K562 (cell line): Measurements from ENCODE around the gene GPR108. TPM values are rescaled to one million over a fixed set of nuclear protein-coding genes. Genes with fewer than 3 reads are reported as not detected.

ENCODE experiments used
- ATAC-seq: fragments of 200-7000 bp; cut with Tn5 transposase; 3 replicates; pipeline ENCODE4 v1.9.1; 2020; ENCODE audit warnings: moderate library complexity
- BruUV-seq: library from RNA; stranded (reverse); fragments of 400-500 nt; replicated peaks from 2 replicates; lab custom pipeline; 2021; lab: Mats Ljungman, UMichigan
- CTCF ChIA-PET: fragments of 300-600 bp; formaldehyde crosslinking; extraction: SDS; loops from one replicate; lab custom pipeline; 2021; ENCODE audit warnings: low intra/inter-chr PET ratio; lab: Yijun Ruan, JAX
- POLR2A ChIA-PET: fragments of 300-600, 350-650 bp; sonication (Branson Sonifier 250); formaldehyde crosslinking; extraction: SDS; loops from one replicate; lab custom pipeline; 2021; ENCODE audit warnings: antibody characterized with exemption, inconsistent platforms; lab: Yijun Ruan, JAX
- DNase-seq, 4 experiments: peaks; one replicate each; pipeline versions ENCODE4 v3.0.0 to v3.0.0-alpha.2; 2011 to 2018; ENCODE audit warnings: low spot score in 3 of 4, mixed read lengths in 3 of 4; ENCODE audit errors: extremely low read depth in 1 of 4
- FAIRE-seq: peaks from 2 replicates; lab custom pipeline; 2011; peaks lifted over from hg19 to GRCh38; lab: Jason Lieb, UNC
- H2AFZ ChIP-seq: 2 replicates; pipeline ENCODE4 v1.6.0; 2011; ENCODE audit warnings: low read depth, low read length, control low read depth, inconsistent platforms
- H3K27ac ChIP-seq: fragments of 200-600 bp; 3 replicates; pipeline ENCODE4 v1.8.0; 2011; ENCODE audit warnings: low read depth, mild to moderate bottlenecking, control low read depth, inconsistent platforms, low read length, moderate library complexity, mixed read lengths; ENCODE audit errors: extremely low read depth
- H3K27me3 ChIP-seq, 2 experiments: fragments of 300-600 bp in 1 of 2; 2 replicates in 1 of 2; 3 replicates in 1 of 2; pipeline versions ENCODE4 v1.6.0 to v1.8.0; 2011; ENCODE audit warnings: inconsistent platforms in 2 of 2, low read length in 2 of 2, mild to moderate bottlenecking in 1 of 2, mixed read lengths in 1 of 2, moderate library complexity in 1 of 2; ENCODE audit not compliant: control insufficient read depth in 2 of 2, insufficient read depth in 2 of 2
- H3K36me3 ChIP-seq: fragments of 300-600 bp; 3 replicates; pipeline ENCODE4 v1.8.0; 2011; ENCODE audit warnings: mild to moderate bottlenecking, low read length, inconsistent platforms; ENCODE audit not compliant: control insufficient read depth, insufficient read depth
- H3K4me1 ChIP-seq, 2 experiments: fragments of 200-600 bp in 1 of 2; replicated peaks in 1 of 2; 2 replicates in 1 of 2; 3 replicates in 1 of 2; pipeline versions ENCODE4 v1.5.1 to v1.8.0; 2011; ENCODE audit warnings: inconsistent platforms in 2 of 2, low read length in 2 of 2, mild to moderate bottlenecking in 1 of 2, mixed read lengths in 1 of 2, moderate library complexity in 1 of 2; ENCODE audit not compliant: control insufficient read depth in 2 of 2, insufficient read depth in 2 of 2
- H3K4me2 ChIP-seq: 2 replicates; pipeline ENCODE4 v1.6.1; 2011; ENCODE audit warnings: low read length, control low read depth, inconsistent platforms, mixed read lengths; ENCODE audit not compliant: insufficient read depth
- H3K4me3 ChIP-seq: fragments of 200-600 bp; sonication (generic), shearing (Covaris generic); 2 replicates; pipeline ENCODE4 v1.5.1; 2016; ENCODE audit warnings: control low read depth, inconsistent platforms
- H3K79me2 ChIP-seq: fragments of 200-600 bp; 3 replicates; pipeline ENCODE4 v1.8.0; 2011; ENCODE audit warnings: low read length, inconsistent platforms; ENCODE audit not compliant: control insufficient read depth, insufficient read depth
- H3K9ac ChIP-seq, 2 experiments: 2 replicates each; pipeline versions ENCODE4 v1.6.0 to v1.6.1; 2011; ENCODE audit warnings: low read depth in 2 of 2, low read length in 2 of 2, control low read depth in 1 of 2, inconsistent platforms in 1 of 2, mild to moderate bottlenecking in 1 of 2, mixed read lengths in 1 of 2; ENCODE audit not compliant: insufficient read depth in 1 of 2
- H3K9me1 ChIP-seq: one replicate; pipeline ENCODE4 v1.6.0; 2011; ENCODE audit warnings: inconsistent platforms, mild to moderate bottlenecking, low read length, moderate library complexity; ENCODE audit not compliant: control insufficient read depth, insufficient read depth
- H3K9me3 ChIP-seq: replicated peaks from 2 replicates; pipeline ENCODE4 v1.5.1; 2011; ENCODE audit warnings: low read depth, low read length, inconsistent platforms; ENCODE audit not compliant: control insufficient read depth, insufficient read depth
- H4K20me1 ChIP-seq: replicated peaks from 2 replicates; pipeline ENCODE4 v1.6.1; 2011; ENCODE audit warnings: low read length, inconsistent platforms, mixed read lengths; ENCODE audit not compliant: control insufficient read depth, insufficient read depth
- KDM5B ChIP-seq: fragments of 200-600 bp; sonication (generic); IDR thresholded peaks from 2 replicates; pipeline ENCODE4 v1.6.1; 2012; ENCODE audit warnings: low read depth, mild to moderate bottlenecking, moderate library complexity, low read length, control low read depth, inconsistent platforms; ENCODE audit not compliant: insufficient replicate concordance
- KLF16 ChIP-seq: IDR thresholded peaks from 2 replicates; pipeline ENCODE4 v1.6.1; 2016; ENCODE audit warnings: antibody characterized with exemption
- NFYB ChIP-seq: IDR thresholded peaks from 2 replicates; pipeline ENCODE4 v1.6.1; 2011; ENCODE audit warnings: mild to moderate bottlenecking, moderate library complexity; ENCODE audit not compliant: insufficient read length; ENCODE audit errors: extremely low read depth
- PBX2 ChIP-seq, 2 experiments: IDR thresholded peaks in 1 of 2; conservative IDR thresholded peaks in 1 of 2; 2 replicates each; pipeline ENCODE4 v1.6.1; 2016; ENCODE audit warnings: low read depth in 2 of 2, mild to moderate bottlenecking in 1 of 2, missing compliant biosample characterization in 1 of 2, missing genetic modification characterization in 1 of 2, moderate library complexity in 1 of 2
- RB1 ChIP-seq: fragments of 450-650 bp; IDR thresholded peaks from 2 replicates; pipeline ENCODE4 v1.6.1; 2017; ENCODE audit warnings: low read depth, mild to moderate bottlenecking
- ZNF318 ChIP-seq, 2 experiments: fragments of 450-650 bp; IDR thresholded peaks; 2 replicates each; pipeline ENCODE4 v1.6.1; 2016; ENCODE audit warnings: mild to moderate bottlenecking in 2 of 2, borderline replicate concordance in 1 of 2, low read depth in 1 of 2, moderate library complexity in 1 of 2
- WGBS: fragments of 100-300 bp; shearing (Covaris generic); methylation state at CpG from one replicate; pipeline ENCODE4 v1.1.6; 2016; ENCODE audit warnings: low coverage, mixed read lengths; ENCODE audit not compliant: insufficient coverage; ENCODE audit errors: missing lambda C conversion rate; 5-methylcytosine and 5-hydroxymethylcytosine counted together
- in situ Hi-C: fragments of 300-500 bp; cut with MboI; formaldehyde crosslinking; loops from 4 replicates; pipeline ENCODE4 v1.15.0; 2018; ENCODE audit warnings: inconsistent platforms, mixed read lengths
- intact Hi-C: fragments of 100-400 bp; cut with micrococcal nuclease; formaldehyde crosslinking; loops from 2 replicates; pipeline ENCODE4 v1.14.2; 2022
- polyA plus RNA-seq, 8 experiments: library from polyadenylated mRNA; depleted of rRNA in 4 of 8; stranded (reverse) in 5 of 8; unstranded in 3 of 8; fragments of >200 nt; fragmentation: Nextera tagmentation in 2 of 8; fragmentation: Illumina TruSeq in 1 of 8; extraction: Ambion mirVana in 2 of 8; extraction: Trizol in 1 of 8; gene quantifications; 2 replicates each; pipeline versions ENCODE4 v1.2.1 to v1.2.3, GENCODE V29; 2011 to 2014; ENCODE audit warnings: inconsistent platforms in 1 of 8, missing spikeins in 1 of 8
- total RNA-seq, 7 experiments: library from RNA; depleted of rRNA in 6 of 7; stranded (reverse); fragments of >200 nt in 6 of 7; fragmentation: Illumina TruSeq in 2 of 7; extraction: Trizol in 2 of 7; gene quantifications; 2 replicates each; pipeline versions ENCODE4 v1.2.1 to v1.2.3, GENCODE V29; 2011 to 2021; ENCODE audit warnings: low replicate concordance in 1 of 7
- TF ChIP-seq, protein P1 (sequence below): sonication (generic); formaldehyde crosslinking; IDR thresholded peaks from 2 replicates; pipeline ENCODE4 v1.8.0; 2022; ENCODE audit warnings: missing genetic modification reagents, mild to moderate bottlenecking, moderate library complexity, borderline replicate concordance

Gene GPR108
- total and polyA plus RNA-seq, 9 of the 15 experiments (the other 6 are each of a cell fraction or from before 2014, with no cell fraction given): 2.4 to 33.2 (median 24.4) TPM

DNA sequence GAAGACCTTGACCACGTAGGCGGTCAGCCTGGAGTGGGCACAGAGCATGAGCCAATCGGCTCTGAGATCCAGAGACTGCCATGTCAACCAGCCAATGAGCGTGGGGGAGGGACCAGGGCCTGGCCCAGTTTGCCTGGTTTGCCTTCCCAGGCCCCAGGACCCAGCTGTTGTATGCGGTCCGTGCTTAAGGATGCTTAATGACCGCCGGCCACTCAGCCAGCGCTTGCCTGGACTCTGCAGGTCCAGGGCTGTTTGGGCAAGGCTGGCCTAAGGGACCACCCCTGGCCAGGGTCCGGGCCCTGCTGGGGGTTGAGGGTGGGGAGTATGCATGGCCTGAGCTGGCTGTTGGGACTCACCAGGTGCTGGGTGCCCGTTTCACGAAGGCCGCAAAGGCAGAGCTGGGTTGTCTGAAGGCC lies 44.3 kb downstream of the GPR108 start:
- no peak overlapping the region for H3K27ac ChIP-seq
- H3K4me3 ChIP-seq: no peak overlapping the region
- in situ Hi-C loops: no loop called here
- CTCF ChIA-PET: no interaction called here
- ATAC-seq (peak; percentile 29; the same call in 2 of the 3 replicates), FAIRE-seq (no peak), DNase-seq (peak in 3 of 4 experiments; percentile 38 to 53 (median 44))
- H2AFZ ChIP-seq: 0 out of 2 replicates have a peak overlapping the region, but pooled peaks have one; percentile 26
- H3K4me1 ChIP-seq: peaks cover 7 to 27% of the 10 kb centered on the region in 2 experiments; a peak in 3 of 5 replicates
- H4K20me1 ChIP-seq: no peaks in the 10 kb centered on the region
- WGBS: 72% methylated on average over 9 of the region's 13 CpGs
- POLR2A ChIA-PET: no interaction called here
- no peaks in the 10 kb centered on the region; the same call in 1 of the 2 replicates for H3K9me3 ChIP-seq
- no peaks in the 10 kb centered on the region for H3K36me3 ChIP-seq
- intact Hi-C loops: no loop called here
- no peak overlapping the region for H3K4me2 ChIP-seq
- BruUV-seq: no TSS peak
- no peaks in the 10 kb centered on the region for H3K27me3 ChIP-seq
- H3K9me1 ChIP-seq: no peaks in the 10 kb centered on the region
- H3K79me2 ChIP-seq: no peaks in the 10 kb centered on the region
- no peak overlapping the region for H3K9ac ChIP-seq
- TF ChIP-seq KDM5B: no peak
- TF ChIP-seq, protein P1, sequence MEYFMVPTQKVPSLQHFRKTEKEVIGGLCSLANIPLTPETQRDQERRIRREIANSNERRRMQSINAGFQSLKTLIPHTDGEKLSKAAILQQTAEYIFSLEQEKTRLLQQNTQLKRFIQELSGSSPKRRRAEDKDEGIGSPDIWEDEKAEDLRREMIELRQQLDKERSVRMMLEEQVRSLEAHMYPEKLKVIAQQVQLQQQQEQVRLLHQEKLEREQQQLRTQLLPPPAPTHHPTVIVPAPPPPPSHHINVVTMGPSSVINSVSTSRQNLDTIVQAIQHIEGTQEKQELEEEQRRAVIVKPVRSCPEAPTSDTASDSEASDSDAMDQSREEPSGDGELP (CRISPR knock-in tag): peak; percentile 10; the same call in 1 of the 2 replicates
- no peak for TF ChIP-seq ZNF318 (IDR thresholded peaks at IDR 0.05; ENCODE audit: borderline replicate concordance in 1 of 2, low read depth in 1 of 2)
- TF ChIP-seq RB1: no peak
- no peak for TF ChIP-seq KLF16
- peak; percentile 57 for TF ChIP-seq NFYB
- TF ChIP-seq PBX2 (CRISPR knock-in tag; IDR thresholded peaks at IDR 0.05; ENCODE audit: low read depth): peak; percentile 50; the same call in 1 of the 2 replicates
- TF ChIP-seq PBX2 (tag; conservative IDR thresholded peaks at IDR 0.05; ENCODE audit: low read depth): no peak
